ENCODE measurements around the gene LMO7.

LMO7 gene

DNA sequence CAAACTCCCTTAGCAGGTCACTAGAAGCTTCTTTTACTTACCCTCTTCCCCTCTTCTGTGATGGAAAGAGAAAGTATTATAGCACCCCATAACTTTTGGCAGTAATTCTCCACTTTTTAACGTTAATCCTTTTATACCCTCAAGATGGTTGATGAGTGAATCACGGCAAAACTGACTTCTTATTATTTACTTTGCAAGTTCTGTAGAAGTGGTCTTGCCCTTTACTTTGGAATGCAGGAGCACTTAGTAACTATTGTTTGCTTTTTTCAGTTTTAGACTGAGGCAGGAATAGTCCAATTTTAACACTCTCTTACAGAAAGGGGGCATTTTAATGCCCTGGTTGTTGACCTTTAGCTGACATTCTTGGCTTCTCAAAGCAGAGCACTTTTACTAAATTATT lies 260.1 kb downstream of the LMO7 start:
- DNase-seq = no peak

DNA sequence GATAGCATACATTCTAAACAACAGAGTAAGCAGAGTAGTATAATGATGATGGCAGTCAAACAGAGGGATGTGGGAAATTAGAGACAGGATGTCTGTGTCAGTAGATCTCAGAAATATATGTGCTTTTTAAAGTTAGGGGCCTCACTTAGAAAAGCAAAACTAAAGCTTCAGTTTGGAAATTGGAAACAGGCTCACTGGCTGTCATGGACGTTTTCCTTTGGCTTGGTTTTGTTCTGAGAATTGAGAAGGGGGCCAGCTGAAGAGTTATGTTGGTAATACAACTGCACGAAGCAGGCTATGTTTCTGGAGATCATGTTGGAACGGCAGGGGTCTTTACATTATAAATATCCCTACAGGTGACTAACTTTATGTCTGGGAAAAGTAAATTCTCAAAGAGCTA lies 261.3 kb downstream of the LMO7 start:
- no peak for DNase-seq

DNA sequence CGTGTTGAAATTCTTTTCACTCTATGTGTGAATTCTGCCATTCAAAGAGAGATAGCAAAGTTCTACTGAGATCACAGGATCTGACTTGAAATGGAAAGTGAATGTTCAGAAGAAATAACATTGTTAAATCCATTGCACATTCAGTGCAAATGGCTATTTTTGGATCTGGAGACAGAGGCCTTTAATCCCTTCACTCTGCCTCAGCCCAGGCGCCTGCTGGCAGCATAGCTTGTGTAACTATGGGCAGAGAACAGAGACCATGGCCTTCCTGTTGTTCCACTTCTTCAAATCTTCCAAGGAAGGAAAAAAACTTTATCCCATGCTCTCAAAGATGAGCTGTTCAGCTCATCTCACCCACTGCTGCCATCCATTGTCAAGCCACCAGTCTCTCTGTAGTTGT lies 265.4 kb downstream of the LMO7 start:
- no peak for DNase-seq

DNA sequence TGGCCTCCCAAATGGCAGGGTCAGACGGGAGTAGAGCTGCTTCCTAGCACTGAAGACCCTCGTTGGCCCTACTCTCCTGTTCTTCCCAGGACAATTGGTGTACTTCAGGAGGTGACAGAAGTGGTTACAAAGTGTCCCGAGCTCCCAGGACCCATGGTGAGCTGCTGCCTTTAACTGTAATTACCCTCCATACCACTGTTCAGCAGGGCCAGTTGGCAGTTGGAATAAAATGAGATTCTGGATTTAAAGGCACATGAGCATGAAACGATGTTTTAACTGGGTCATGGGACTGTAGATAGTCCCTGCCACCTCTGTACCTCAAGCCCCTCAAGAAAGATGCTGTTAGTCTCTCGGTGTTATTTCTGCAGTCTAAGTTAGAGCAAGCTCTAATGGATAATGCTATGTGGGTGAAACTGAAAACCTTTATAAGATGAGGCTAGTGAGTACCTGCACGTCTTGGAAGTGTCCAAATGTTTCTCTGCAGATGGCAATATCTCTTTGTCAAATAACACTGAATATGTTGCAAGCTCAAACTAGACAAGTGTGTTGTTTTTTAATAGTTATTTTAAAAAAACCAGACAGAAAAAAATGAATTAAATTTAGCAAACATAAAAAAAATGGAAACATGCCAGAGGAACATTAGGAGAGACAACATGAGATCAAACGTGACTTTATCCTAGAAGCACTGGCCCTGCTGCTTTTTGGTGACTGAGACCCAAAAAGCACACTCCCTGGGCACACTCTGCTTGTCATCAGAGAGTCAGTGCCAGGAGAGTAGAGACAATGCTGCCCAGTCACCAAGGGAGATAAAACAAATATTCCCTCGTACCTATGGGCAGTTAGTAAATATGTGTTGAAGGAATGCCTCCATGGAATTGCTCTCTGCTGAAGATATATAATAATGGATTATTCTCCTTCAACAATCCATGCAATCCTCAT lies 266.3 kb downstream of the LMO7 start:
- no peak for DNase-seq

DNA sequence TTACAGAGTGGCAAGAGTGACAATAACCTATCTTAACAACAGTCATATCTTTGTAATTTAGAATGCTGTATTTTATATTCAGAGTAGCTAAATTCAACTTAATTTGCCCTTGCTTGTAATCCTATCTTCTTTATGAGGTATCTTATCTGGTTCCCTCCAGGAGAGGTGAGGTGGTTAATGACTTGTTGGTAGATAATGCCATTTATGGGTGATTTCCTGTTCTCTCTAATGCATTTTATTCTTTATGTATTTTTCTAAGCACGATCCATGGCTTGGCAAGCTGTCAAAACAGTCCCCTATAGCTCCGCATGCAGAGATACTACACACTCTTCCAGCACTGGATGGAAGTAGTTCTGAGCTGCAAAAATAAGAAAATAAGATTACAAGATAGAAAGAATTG lies 267.9 kb downstream of the LMO7 start:
- no peak for DNase-seq

DNA sequence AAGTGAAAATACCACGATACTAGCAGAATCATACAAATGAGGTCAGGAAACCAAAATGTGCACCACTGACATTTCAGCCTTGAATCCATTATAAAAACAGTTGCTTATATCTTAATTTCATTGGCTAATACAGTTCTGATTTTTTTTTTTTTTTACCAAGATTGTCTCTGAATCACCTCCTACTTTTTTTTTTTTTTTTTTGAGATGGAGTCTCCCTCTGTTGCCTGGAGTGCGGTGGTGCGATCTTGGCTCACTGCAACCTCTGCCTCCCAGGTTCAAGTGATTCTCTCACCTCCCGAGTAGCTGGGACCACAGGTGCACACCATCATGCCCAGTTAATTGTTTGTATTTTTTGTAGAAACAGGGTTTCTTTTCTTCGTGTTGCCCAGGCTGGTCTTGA lies 270.2 kb downstream of the LMO7 start:
- no peak for DNase-seq

DNA sequence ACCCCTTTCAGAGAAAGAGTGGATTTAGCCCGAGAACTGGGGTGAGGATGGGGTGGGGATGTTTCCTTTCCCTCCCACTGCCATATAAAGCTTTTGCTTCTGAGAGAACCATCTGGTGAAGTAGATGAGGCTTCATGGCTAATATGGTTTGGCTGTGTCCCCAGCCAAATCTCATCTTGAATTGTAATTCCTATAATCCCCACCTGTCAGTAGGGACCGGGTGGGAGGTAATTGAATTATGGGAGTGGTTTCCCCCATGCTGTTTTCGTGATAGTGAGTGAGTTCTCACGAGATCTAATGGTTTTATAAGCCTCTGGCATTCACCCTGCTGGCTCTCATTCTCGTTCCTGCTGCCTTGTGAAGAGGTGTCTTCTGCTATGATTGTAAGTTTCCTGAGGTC lies 270.9 kb downstream of the LMO7 start:
- DNase-seq = no peak

DNA sequence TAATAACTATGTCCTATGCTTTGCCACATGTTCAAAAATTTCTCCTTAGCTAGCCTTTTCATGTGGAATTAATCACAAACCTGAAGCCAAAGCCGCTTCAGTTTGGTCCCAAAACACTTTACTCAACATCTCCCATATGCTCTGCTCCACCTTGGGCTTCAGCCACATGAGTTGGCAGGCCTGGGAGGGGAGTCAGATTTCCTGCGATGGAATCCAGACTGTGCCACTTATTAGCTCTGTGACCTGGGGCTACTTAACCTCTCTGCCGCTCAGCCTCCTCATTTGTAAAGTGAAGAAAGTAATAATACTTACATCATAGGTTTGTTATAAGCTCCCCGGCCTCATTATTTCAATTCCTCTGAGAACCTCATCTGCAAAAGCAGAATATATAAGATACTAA lies 272.0 kb downstream of the LMO7 start:
- no peak for DNase-seq

Data from right kidney (tissue), 1 donor.